ENCODE measurements around the gene LPIN2. TPM values are rescaled to one million over a fixed set of nuclear protein-coding genes. Genes with fewer than 3 reads are reported as not detected.

Gene LPIN2
- total RNA-seq, 1 donor: 48.1 TPM

DNA sequence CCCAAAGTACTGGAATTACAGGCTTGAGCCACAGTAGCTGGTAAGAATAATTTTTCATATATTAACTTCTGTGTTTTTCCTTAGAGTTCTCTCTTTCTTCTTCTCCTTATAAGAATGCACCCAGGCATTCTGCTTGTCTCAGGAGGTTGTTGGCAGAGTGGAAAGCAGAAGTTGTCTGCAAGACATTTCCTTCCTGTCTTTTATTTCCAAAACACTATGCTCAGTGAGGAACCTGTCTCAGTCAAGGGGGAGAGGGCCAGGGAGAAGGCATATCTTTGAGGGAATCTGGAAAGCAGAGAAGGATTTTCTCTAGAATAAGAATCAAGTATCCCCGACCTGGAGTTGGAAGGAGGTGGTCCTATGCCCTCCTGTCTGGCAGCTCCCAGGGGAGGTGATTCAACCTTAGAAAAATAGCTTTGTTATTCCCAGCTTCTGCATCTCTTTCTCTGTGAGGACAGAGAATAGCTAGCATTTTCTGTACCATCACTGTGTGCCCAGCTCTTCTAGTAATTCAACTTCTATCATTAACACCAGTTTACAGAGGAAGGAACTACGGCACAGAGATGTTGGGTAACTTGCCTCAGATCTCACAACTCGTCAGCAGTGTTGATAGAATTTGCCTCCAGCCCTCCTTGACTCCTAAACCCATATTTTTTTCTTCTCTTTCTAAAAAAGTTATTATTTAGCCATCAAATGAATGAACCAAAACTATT, 3.8 kb upstream of the LPIN2 start:
- TF ChIP-seq, protein P1, sequence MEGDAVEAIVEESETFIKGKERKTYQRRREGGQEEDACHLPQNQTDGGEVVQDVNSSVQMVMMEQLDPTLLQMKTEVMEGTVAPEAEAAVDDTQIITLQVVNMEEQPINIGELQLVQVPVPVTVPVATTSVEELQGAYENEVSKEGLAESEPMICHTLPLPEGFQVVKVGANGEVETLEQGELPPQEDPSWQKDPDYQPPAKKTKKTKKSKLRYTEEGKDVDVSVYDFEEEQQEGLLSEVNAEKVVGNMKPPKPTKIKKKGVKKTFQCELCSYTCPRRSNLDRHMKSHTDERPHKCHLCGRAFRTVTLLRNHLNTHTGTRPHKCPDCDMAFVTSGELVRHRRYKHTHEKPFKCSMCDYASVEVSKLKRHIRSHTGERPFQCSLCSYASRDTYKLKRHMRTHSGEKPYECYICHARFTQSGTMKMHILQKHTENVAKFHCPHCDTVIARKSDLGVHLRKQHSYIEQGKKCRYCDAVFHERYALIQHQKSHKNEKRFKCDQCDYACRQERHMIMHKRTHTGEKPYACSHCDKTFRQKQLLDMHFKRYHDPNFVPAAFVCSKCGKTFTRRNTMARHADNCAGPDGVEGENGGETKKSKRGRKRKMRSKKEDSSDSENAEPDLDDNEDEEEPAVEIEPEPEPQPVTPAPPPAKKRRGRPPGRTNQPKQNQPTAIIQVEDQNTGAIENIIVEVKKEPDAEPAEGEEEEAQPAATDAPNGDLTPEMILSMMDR (IDR thresholded peaks at IDR 0.05; ENCODE audit: extremely low read depth, low read depth, low read length): no peak
- H3K4me1 ChIP-seq (ENCODE audit: insufficient read depth, low read length): peaks cover 17% of the 10 kb centered on the region
- H3K9me3 ChIP-seq (ENCODE audit: low read depth, low read length): no peaks in the 10 kb centered on the region
- H3K36me3 ChIP-seq (ENCODE audit: insufficient read depth, low read length): no peaks in the 10 kb centered on the region
- H3K27ac ChIP-seq (ENCODE audit: low read depth, low read length): no peak overlapping the region
- no peak overlapping the region for H2AFZ ChIP-seq (ENCODE audit: low read length)
- H3K4me3 ChIP-seq (ENCODE audit: insufficient read depth, low read length): no peak overlapping the region
- peaks cover 9% of the 10 kb centered on the region for H3K79me2 ChIP-seq (ENCODE audit: insufficient read depth, low read length)
- H3K27me3 ChIP-seq (ENCODE audit: insufficient read depth, low read length): no peaks in the 10 kb centered on the region
- H3K4me2 ChIP-seq (ENCODE audit: insufficient read depth, low read length): no peak overlapping the region
- H4K20me1 ChIP-seq (ENCODE audit: insufficient read depth, low read length): peaks cover under 1% of the 10 kb centered on the region
- DNase-seq (ENCODE audit: insufficient read length, low spot score, missing footprints): peak; percentile 85

DNA sequence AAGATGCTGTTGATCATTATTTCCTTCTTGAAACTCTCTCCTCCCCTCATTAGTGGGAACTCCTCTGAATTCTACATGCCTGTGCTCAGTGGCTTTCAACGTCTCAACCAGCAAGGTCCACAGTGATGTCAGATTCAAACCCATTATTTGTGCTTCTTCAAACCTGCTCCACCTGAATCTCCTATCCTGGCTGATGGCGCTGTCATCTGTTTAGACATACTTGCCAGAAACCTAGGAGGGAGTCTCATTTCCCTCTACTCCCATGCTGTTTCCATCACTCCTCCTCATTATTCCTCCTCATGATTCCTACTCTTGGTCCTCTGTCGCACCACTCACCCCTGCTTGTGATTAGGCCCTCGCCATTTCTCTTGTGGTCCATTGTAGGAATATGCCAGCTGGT, 2.9 kb upstream of the LPIN2 start:
- Histone ChIP-seq H3K4me3 (ENCODE audit: insufficient read depth, low read length) (no peak overlapping the region), H3K9me3 (ENCODE audit: low read depth, low read length) (no peaks in the 10 kb centered on the region), H2AFZ (ENCODE audit: low read length) (no peak overlapping the region), H3K27me3 (ENCODE audit: insufficient read depth, low read length) (no peaks in the 10 kb centered on the region), H3K4me1 (ENCODE audit: insufficient read depth, low read length) (peaks cover 17% of the 10 kb centered on the region), H3K36me3 (ENCODE audit: insufficient read depth, low read length) (peaks cover 4% of the 10 kb centered on the region), H4K20me1 (ENCODE audit: insufficient read depth, low read length) (peaks cover 7% of the 10 kb centered on the region), H3K4me2 (ENCODE audit: insufficient read depth, low read length) (no peak overlapping the region), H3K79me2 (ENCODE audit: insufficient read depth, low read length) (peaks cover 18% of the 10 kb centered on the region), H3K27ac (ENCODE audit: low read depth, low read length) (no peak overlapping the region)
- TF ChIP-seq, protein P1 (IDR thresholded peaks at IDR 0.05; ENCODE audit: extremely low read depth, low read depth, low read length): no peak
- DNase-seq (ENCODE audit: insufficient read length, low spot score, missing footprints): no peak

DNA sequence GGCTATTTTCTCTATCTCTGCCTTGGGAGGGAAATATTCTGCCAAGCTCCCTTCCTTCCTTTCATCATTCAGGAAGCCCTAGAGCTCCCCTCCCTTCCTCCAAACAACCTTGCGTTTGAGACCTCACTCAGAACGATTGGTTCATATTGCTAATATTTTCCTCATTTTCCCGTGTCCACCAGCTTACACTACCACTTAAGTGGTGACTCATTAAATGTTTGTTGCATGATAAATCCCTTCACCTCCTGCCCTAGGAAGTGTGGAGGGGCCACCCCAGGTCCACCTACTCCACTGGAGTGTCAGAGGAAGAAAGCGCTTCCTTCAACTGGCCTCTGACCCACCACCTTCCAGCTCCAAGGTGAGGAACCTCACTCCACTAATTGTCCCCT, 2.3 kb upstream of the LPIN2 start:
- H3K9me3 ChIP-seq (ENCODE audit: low read depth, low read length): no peaks in the 10 kb centered on the region
- TF ChIP-seq, protein P1 (IDR thresholded peaks at IDR 0.05; ENCODE audit: extremely low read depth, low read depth, low read length): no peak
- peak overlapping the region; percentile 72 for H3K4me2 ChIP-seq (ENCODE audit: insufficient read depth, low read length)
- H3K27ac ChIP-seq (ENCODE audit: low read depth, low read length): no peak overlapping the region
- DNase-seq (ENCODE audit: insufficient read length, low spot score, missing footprints): peak; percentile 92
- H3K4me1 ChIP-seq (ENCODE audit: insufficient read depth, low read length): peaks cover 17% of the 10 kb centered on the region
- no peaks in the 10 kb centered on the region for H3K27me3 ChIP-seq (ENCODE audit: insufficient read depth, low read length)
- peaks cover 24% of the 10 kb centered on the region for H3K79me2 ChIP-seq (ENCODE audit: insufficient read depth, low read length)
- H2AFZ ChIP-seq (ENCODE audit: low read length): peak overlapping the region; percentile 11
- peaks cover 11% of the 10 kb centered on the region for H3K36me3 ChIP-seq (ENCODE audit: insufficient read depth, low read length)
- H4K20me1 ChIP-seq (ENCODE audit: insufficient read depth, low read length): peaks cover 10% of the 10 kb centered on the region
- H3K4me3 ChIP-seq (ENCODE audit: insufficient read depth, low read length): no peak overlapping the region

DNA sequence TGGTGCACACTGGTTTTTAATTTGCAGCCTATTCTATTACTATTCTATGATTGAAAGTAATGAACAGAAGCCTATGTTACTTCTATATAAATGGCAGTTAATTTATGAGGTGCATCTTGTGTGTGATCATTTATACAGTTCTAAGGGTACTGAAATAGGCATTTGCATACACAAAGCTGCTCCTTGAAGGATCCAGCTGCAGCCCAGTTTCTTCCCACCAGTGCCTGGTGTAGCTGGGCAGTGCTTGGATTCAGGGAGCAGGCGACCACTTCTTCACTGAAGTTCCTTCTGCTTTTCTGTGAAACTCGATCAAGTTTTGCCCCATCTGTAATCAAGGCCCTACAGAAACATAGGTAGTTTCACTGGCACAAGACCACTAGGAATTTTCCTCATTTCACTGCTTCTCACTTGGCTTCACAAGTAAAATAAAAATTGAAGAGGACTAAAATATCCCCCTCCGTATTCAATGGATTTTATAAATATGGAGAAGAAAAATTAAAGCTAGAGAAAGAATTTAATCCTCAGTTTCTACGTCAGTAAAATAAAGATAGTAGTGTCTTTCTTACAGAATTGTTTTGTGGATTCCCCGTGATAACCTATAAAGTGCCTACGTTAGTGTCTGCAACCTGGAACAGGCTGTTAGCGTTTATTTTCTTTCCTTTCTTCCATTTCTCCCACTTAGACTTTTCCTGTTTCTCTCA, 1.7 kb upstream of the LPIN2 start:
- peak overlapping the region; percentile 11 for H2AFZ ChIP-seq (ENCODE audit: low read length)
- peaks cover 11% of the 10 kb centered on the region for H4K20me1 ChIP-seq (ENCODE audit: insufficient read depth, low read length)
- H3K36me3 ChIP-seq (ENCODE audit: insufficient read depth, low read length): peaks cover 15% of the 10 kb centered on the region
- H3K79me2 ChIP-seq (ENCODE audit: insufficient read depth, low read length): peaks cover 30% of the 10 kb centered on the region
- TF ChIP-seq, protein P1 (IDR thresholded peaks at IDR 0.05; ENCODE audit: extremely low read depth, low read depth, low read length): no peak
- peak overlapping the region; percentile 72 for H3K4me2 ChIP-seq (ENCODE audit: insufficient read depth, low read length)
- peak; percentile 86 for DNase-seq (ENCODE audit: insufficient read length, low spot score, missing footprints)
- no peaks in the 10 kb centered on the region for H3K9me3 ChIP-seq (ENCODE audit: low read depth, low read length)
- H3K4me1 ChIP-seq (ENCODE audit: insufficient read depth, low read length): peaks cover 17% of the 10 kb centered on the region
- H3K27ac ChIP-seq (ENCODE audit: low read depth, low read length): peak overlapping the region; percentile 75
- H3K27me3 ChIP-seq (ENCODE audit: insufficient read depth, low read length): no peaks in the 10 kb centered on the region
- H3K4me3 ChIP-seq (ENCODE audit: insufficient read depth, low read length): no peak overlapping the region

Data from osteoblast (primary cell).